Panc1 (cell line): ENCODE data around the gene SFXN3. TPM values are rescaled to one million over a fixed set of nuclear protein-coding genes. Genes with fewer than 3 reads are reported as not detected.

Source experiments
- ATAC-seq: fragments of 200-7000 bp; cut with Tn5 transposase; 2 replicates; pipeline ENCODE4 v1.9.1; 2020; ENCODE audit warnings: mild to moderate bottlenecking, moderate library complexity
- BruUV-seq: library from RNA; stranded (reverse); fragments of 400-500 nt; replicated peaks from 2 replicates; lab custom pipeline; 2021; lab: Mats Ljungman, UMichigan
- CTCF ChIA-PET: fragments of 300-600 bp; sonication (Branson Sonifier 250); formaldehyde crosslinking; loops from one replicate; lab custom pipeline; 2022; ENCODE audit warnings: antibody characterized with exemption; lab: Charles Lee
- POLR2A ChIA-PET: fragments of 300-600 bp; sonication (Branson Sonifier 250); formaldehyde crosslinking; loops from one replicate; lab custom pipeline; 2022; ENCODE audit warnings: antibody characterized with exemption; lab: Charles Lee
- DNase-seq: peaks from one replicate; pipeline ENCODE4 v3.0.0-alpha.2; 2010; ENCODE audit warnings: low read depth, low spot score
- H3K27ac ChIP-seq: 2 replicates; pipeline ENCODE4 v1.5.1; 2011; ENCODE audit warnings: mild to moderate bottlenecking, low read length, inconsistent platforms
- H3K27me3 ChIP-seq: fragments of 200-500 bp; sonication (Bioruptor generic); 2 replicates; pipeline ENCODE4 v1.6.0; 2014; ENCODE audit warnings: low read length, inconsistent platforms; ENCODE audit not compliant: control insufficient read depth, insufficient read depth
- H3K36me3 ChIP-seq: fragments of 200-500 bp; sonication (Bioruptor generic); 2 replicates; pipeline ENCODE4 v1.5.1; 2014; ENCODE audit warnings: inconsistent platforms, mild to moderate bottlenecking, low read length, moderate library complexity; ENCODE audit not compliant: control insufficient read depth, insufficient read depth
- H3K4me1 ChIP-seq: 2 replicates; pipeline ENCODE4 v1.5.1; 2011; ENCODE audit warnings: inconsistent platforms, mild to moderate bottlenecking, low read length, moderate library complexity; ENCODE audit not compliant: control insufficient read depth, insufficient read depth
- H3K4me3 ChIP-seq, 2 experiments: 2 replicates each; pipeline ENCODE4 v1.5.1; 2011 to 2012; ENCODE audit warnings: low read depth in 2 of 2, low read length in 2 of 2, mild to moderate bottlenecking in 2 of 2, inconsistent platforms in 1 of 2, moderate library complexity in 1 of 2
- H3K9me3 ChIP-seq: fragments of 200-500 bp; sonication (Bioruptor generic); 2 replicates; pipeline ENCODE4 v1.5.1; 2014; ENCODE audit warnings: low read depth, mild to moderate bottlenecking, inconsistent platforms, low read length, moderate library complexity; ENCODE audit not compliant: control insufficient read depth, insufficient read depth
- POLR2AphosphoS5 ChIP-seq: IDR thresholded peaks from 2 replicates; pipeline ENCODE4 v1.6.1; 2012; ENCODE audit warnings: mild to moderate bottlenecking, low read depth, low read length, moderate library complexity
- SIN3A ChIP-seq: IDR thresholded peaks from 2 replicates; pipeline ENCODE4 v1.6.1; 2012; ENCODE audit warnings: low read depth, mild to moderate bottlenecking, low read length, moderate library complexity, borderline replicate concordance; ENCODE audit not compliant: insufficient read depth
- TCF7L2 ChIP-seq: IDR thresholded peaks from 2 replicates; pipeline ENCODE4 v1.6.1; 2011; ENCODE audit warnings: mild to moderate bottlenecking, low read depth, low read length, inconsistent platforms
- in situ Hi-C: cut with HindIII; loops from 2 replicates; pipeline ENCODE4 v1.10.0; 2016; ENCODE audit warnings: low sequenced_read_pairs, low pct_unique_long_range_greater_than_20kb
- intact Hi-C: fragments of 100-400 bp; cut with micrococcal nuclease; formaldehyde crosslinking; loops from one replicate; pipeline ENCODE4 v1.10.0; 2022; ENCODE audit not compliant: unreplicated experiment
- total RNA-seq: library from RNA; stranded (reverse); gene quantifications from one replicate; pipeline ENCODE4 v1.2.1, GENCODE V29; 2021; ENCODE audit not compliant: unreplicated experiment
- TF ChIP-seq, protein P1 (sequence below), 2 experiments: IDR thresholded peaks; 2 replicates each; pipeline ENCODE4 v1.6.1; 2011 to 2012; ENCODE audit warnings: low read depth in 2 of 2, control low read depth in 1 of 2, low read length in 1 of 2, mild to moderate bottlenecking in 1 of 2, moderate library complexity in 1 of 2; ENCODE audit not compliant: insufficient read depth in 1 of 2
- TF ChIP-seq, protein P2 (sequence below): fragments of 450-650 bp; IDR thresholded peaks from 2 replicates; pipeline ENCODE4 v1.5.1; 2017; ENCODE audit warnings: mild to moderate bottlenecking

The SFXN3 gene
- total RNA-seq, 1 experiment from 2014 or later = 15.3 TPM

DNA sequence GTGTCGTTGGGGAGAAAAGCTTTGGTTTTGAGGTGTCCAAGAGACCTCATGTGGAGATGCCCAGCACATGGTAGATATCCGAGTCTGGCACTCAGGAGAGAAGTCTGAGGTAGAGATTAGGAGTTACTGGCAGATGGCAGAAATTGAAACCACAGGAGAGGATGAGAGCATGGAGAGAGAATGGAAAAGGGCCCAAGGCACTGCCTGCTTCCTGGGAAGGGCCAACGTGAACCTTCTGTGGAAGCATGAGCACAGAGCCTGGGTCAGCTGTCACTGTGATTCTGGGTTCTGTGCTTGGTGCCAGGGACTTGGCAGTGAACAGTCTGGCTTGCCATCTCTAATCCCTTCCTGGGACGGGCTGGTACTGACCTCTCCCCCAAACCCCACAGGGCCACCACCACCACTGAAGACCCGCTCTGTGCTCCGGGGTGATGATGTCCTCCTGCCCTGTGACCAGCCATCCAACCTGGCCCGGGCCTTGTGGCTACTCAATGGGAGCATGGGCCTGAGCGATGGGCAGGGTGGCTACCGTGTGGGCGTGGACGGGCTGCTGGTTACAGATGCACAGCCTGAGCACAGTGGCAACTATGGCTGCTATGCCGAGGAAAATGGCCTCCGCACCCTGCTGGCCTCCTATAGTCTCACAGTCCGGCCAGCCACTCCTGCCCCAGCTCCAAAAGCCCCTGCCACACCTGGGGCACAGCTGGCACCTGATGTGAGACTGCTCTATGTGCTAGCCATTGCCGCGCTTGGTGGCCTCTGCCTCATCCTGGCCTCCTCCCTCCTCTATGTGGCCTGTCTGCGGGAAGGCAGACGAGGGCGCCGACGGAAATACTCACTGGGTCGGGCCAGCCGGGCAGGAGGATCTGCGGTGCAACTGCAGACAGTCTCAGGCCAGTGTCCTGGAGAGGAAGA, 47.9 kb upstream of the SFXN3 start:
- no peak for ATAC-seq
- Histone ChIP-seq H3K36me3 (peaks cover 6% of the 10 kb centered on the region; the same call in 1 of the 2 replicates), H3K4me3 (no peak overlapping the region), H3K27ac (no peak overlapping the region), H3K27me3 (no peaks in the 10 kb centered on the region), H3K9me3 (no peaks in the 10 kb centered on the region), H3K4me1 (peaks cover 12% of the 10 kb centered on the region)
- no peak for DNase-seq
- POLR2A ChIA-PET = no interaction called here
- in situ Hi-C loops = no loop called here
- no TSS peak for BruUV-seq
- CTCF ChIA-PET = no interaction called here
- intact Hi-C loops = no loop called here
- TF ChIP-seq SIN3A (no peak), POLR2AphosphoS5 (no peak), TCF7L2 (no peak)
- TF ChIP-seq, protein P1, sequence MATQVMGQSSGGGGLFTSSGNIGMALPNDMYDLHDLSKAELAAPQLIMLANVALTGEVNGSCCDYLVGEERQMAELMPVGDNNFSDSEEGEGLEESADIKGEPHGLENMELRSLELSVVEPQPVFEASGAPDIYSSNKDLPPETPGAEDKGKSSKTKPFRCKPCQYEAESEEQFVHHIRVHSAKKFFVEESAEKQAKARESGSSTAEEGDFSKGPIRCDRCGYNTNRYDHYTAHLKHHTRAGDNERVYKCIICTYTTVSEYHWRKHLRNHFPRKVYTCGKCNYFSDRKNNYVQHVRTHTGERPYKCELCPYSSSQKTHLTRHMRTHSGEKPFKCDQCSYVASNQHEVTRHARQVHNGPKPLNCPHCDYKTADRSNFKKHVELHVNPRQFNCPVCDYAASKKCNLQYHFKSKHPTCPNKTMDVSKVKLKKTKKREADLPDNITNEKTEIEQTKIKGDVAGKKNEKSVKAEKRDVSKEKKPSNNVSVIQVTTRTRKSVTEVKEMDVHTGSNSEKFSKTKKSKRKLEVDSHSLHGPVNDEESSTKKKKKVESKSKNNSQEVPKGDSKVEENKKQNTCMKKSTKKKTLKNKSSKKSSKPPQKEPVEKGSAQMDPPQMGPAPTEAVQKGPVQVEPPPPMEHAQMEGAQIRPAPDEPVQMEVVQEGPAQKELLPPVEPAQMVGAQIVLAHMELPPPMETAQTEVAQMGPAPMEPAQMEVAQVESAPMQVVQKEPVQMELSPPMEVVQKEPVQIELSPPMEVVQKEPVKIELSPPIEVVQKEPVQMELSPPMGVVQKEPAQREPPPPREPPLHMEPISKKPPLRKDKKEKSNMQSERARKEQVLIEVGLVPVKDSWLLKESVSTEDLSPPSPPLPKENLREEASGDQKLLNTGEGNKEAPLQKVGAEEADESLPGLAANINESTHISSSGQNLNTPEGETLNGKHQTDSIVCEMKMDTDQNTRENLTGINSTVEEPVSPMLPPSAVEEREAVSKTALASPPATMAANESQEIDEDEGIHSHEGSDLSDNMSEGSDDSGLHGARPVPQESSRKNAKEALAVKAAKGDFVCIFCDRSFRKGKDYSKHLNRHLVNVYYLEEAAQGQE (IDR thresholded peaks at IDR 0.05; ENCODE audit: insufficient read depth in 1 of 2, low read depth in 2 of 2, low read length in 1 of 2) = no peak
- TF ChIP-seq, protein P2, sequence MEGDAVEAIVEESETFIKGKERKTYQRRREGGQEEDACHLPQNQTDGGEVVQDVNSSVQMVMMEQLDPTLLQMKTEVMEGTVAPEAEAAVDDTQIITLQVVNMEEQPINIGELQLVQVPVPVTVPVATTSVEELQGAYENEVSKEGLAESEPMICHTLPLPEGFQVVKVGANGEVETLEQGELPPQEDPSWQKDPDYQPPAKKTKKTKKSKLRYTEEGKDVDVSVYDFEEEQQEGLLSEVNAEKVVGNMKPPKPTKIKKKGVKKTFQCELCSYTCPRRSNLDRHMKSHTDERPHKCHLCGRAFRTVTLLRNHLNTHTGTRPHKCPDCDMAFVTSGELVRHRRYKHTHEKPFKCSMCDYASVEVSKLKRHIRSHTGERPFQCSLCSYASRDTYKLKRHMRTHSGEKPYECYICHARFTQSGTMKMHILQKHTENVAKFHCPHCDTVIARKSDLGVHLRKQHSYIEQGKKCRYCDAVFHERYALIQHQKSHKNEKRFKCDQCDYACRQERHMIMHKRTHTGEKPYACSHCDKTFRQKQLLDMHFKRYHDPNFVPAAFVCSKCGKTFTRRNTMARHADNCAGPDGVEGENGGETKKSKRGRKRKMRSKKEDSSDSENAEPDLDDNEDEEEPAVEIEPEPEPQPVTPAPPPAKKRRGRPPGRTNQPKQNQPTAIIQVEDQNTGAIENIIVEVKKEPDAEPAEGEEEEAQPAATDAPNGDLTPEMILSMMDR = no peak

DNA sequence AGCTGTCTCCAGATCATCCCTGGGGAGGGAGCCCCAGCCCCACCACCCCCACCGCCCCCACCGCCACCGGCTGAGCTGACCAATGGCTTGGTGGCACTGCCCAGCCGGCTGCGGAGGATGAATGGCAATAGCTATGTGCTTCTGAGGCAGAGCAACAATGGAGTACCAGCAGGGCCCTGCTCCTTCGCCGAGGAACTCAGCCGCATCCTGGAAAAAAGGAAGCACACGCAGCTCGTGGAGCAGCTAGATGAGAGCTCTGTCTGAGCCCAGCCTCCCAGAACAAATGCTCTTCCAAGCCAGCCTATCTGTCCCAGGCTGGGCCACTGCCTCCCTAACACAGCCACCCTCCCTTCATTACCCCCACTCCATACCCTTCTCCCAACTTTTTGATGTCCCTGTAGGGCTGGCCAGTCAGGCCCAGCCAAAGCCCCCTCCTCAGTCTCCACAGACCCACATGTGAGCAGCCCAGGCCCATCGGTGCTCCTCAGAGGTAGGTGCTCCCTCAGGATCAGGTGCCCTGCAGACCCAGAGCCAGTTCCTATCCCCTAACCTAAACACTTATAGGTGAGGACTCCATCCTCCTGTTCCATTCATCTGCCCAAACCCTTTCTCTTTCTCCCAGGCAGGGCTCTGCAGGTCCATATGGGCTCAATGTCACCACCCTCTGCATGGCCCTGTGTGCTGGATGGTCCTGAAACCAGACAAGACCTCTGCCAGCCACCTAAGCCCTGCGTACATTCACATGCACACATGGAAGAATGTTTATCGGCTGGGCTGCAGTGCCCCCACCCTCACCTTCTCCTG, 47.0 kb upstream of the SFXN3 start:
- intact Hi-C loops = no loop called here
- Histone ChIP-seq H3K27ac (no peak overlapping the region), H3K36me3 (peaks cover 6% of the 10 kb centered on the region), H3K4me3 (no peak overlapping the region), H3K4me1 (peaks cover 21% of the 10 kb centered on the region), H3K9me3 (no peaks in the 10 kb centered on the region), H3K27me3 (no peaks in the 10 kb centered on the region)
- ATAC-seq (no peak), DNase-seq (no peak)
- ChIA-PET CTCF (no interaction called here), POLR2A (no interaction called here)
- in situ Hi-C loops = no loop called here
- TF ChIP-seq, protein P2 = no peak
- no peak for TF ChIP-seq TCF7L2
- no TSS peak for BruUV-seq
